Stomach (tissue), 9 donors: ENCODE results near the gene CALHM4. TPM values are rescaled to one million over a fixed set of nuclear protein-coding genes. Genes with fewer than 3 reads are reported as not detected.

Source experiments
- DNase-seq, 2 donors: peaks; one replicate each; pipeline versions ENCODE4 v3.0.0 to v3.0.0-alpha.2; 2013 to 2019
- H3K27ac ChIP-seq, 5 donors: fragments of 200-600 bp in 4 of 5; sonication (generic) in 4 of 5; one replicate each; pipeline ENCODE4 v1.5.1; 2013 to 2019; ENCODE audit warnings: mild to moderate bottlenecking in 1 of 5, moderate library complexity in 1 of 5
- H3K27me3 ChIP-seq, 3 donors: fragments of 200-600 bp; sonication (generic); one replicate each; pipeline ENCODE4 v1.5.1; 2017 to 2019; ENCODE audit warnings: mixed run types in 1 of 3
- H3K36me3 ChIP-seq, 4 donors: fragments of 200-600 bp; sonication (generic); 1 replicate in 3 of 4; 2 replicates in 1 of 4; pipeline ENCODE4 v1.5.1; 2016 to 2019
- H3K4me1 ChIP-seq, 4 donors: fragments of 200-600 bp; sonication (generic); one replicate each; pipeline ENCODE4 v1.5.1; 2016 to 2019
- H3K4me3 ChIP-seq, 4 donors: fragments of 200-600 bp; sonication (generic) in 3 of 4; one replicate each; pipeline ENCODE4 v1.5.1; 2016 to 2019; ENCODE audit warnings: mild to moderate bottlenecking in 1 of 4
- H3K9me3 ChIP-seq, 4 donors: fragments of 200-600 bp; sonication (generic); one replicate each; pipeline ENCODE4 v1.5.1; 2016 to 2019
- CTCF ChIP-seq, 7 experiments: fragments of 450-650 bp in 4 of 7; fragments of 200-600 bp in 3 of 7; sonication (generic) in 3 of 7; IDR thresholded peaks; one replicate each; pipeline ENCODE4 v1.5.1; 2016 to 2019; ENCODE audit warnings: antibody characterized with exemption in 7 of 7, control low read depth in 2 of 7, mild to moderate bottlenecking in 1 of 7
- EP300 ChIP-seq: sonication (generic); formaldehyde crosslinking; IDR thresholded peaks from one replicate; pipeline ENCODE4 v1.6.1; 2017; ENCODE audit warnings: antibody characterized with exemption
- POLR2A ChIP-seq, 4 donors: fragments of 450-650 bp; IDR thresholded peaks; one replicate each; pipeline ENCODE4 v1.6.1; 2016; ENCODE audit warnings: antibody characterized with exemption in 4 of 4, control low read depth in 2 of 4, mild to moderate bottlenecking in 1 of 4, moderate library complexity in 1 of 4
- POLR2AphosphoS5 ChIP-seq, 3 donors: sonication (generic); formaldehyde crosslinking; IDR thresholded peaks; one replicate each; pipeline ENCODE4 v1.6.1; 2016; ENCODE audit warnings: antibody characterized with exemption in 3 of 3
- WGBS, 5 donors: extraction: QIAGEN DNeasy Blood & Tissue Kit in 3 of 5; methylation state at CpG; one replicate each; pipeline versions ENCODE4 v1.1.5 to v1.1.7; 2013 to 2018; 5-methylcytosine and 5-hydroxymethylcytosine counted together
- intact Hi-C: fragments of 100-400 bp; cut with DNase I; formaldehyde crosslinking; loops from one replicate; pipeline ENCODE4 v1.15.1; 2023; ENCODE audit warnings: low total_unique reads
- polyA plus RNA-seq, 3 donors: library from polyadenylated mRNA; stranded (reverse); fragments of 200-250 nt; gene quantifications; one replicate each; pipeline ENCODE4 v1.2.3, GENCODE V29; 2013
- total RNA-seq, 5 donors: library from RNA; depleted of rRNA; stranded (reverse); fragments of >200 nt; gene quantifications; one replicate each; pipeline versions ENCODE4 v1.1.0 to v1.2.3, GENCODE V29; 2014 to 2016
- donor health status: healthy with polysubstance abuse.
- donor health status: Bipolar disorder and iron deficiency.
- donor health status: healthy.

Gene CALHM4
- total and polyA plus RNA-seq, 8 donors = not detected

- TF ChIP-seq POLR2A (IDR thresholded peaks at IDR 0.05) = no peak
- TF ChIP-seq CTCF (IDR thresholded peaks at IDR 0.05) = no peak
- no peak for TF ChIP-seq POLR2AphosphoS5 (IDR thresholded peaks at IDR 0.05)
- TF ChIP-seq EP300 = no peak
- Histone ChIP-seq H3K36me3 (no peaks in the 10 kb centered on the region), H3K4me1 (peaks cover 0 to 4% (median 0%) of the 10 kb centered on the region in 4 donors), H3K9me3 (no peaks in the 10 kb centered on the region), H3K4me3 (no peak overlapping the region), H3K27ac (no peak overlapping the region), H3K27me3 (peaks cover 0 to 3% (median 0%) of the 10 kb centered on the region in 3 donors)
- DNase-seq = no peak
- intact Hi-C loops = loop anchor here (10.0 kb wide), 1 partner anchor 269 kb away; no protein-coding TSS in a partner anchor
- 52 to 71% (median 53%) methylated on average over 9 of the region's 9 CpGs for WGBS, 5 donors
Measured at GRCh38 chr6:116533233-116533957, 20.2 kb upstream of the CALHM4 start.

DNA sequence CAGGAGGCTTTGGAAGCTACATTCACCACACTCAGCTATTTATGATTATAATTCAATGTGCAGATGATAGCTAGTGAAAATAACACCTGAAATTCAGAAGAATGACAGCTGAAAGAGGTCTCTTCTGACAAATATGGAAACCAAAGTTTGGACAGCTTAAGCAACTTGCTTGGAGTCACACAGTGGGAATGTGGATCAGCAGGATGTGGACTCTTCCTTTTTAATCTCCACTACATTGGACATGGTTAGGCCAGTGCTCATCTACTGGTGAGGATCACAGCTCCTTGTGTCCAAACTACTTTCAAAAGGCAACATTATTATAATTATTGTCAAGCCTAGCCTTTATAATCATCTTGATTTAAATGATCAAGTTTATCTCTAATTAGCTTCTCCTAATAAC lies 18.4 kb upstream of the CALHM4 start:
- no peak overlapping the region for H3K4me3 ChIP-seq
- no peak overlapping the region for H3K27ac ChIP-seq
- H3K4me1 ChIP-seq = peaks cover 0 to 4% (median 0%) of the 10 kb centered on the region in 4 donors
- DNase-seq = no peak
- H3K36me3 ChIP-seq = no peaks in the 10 kb centered on the region
- peaks cover 0 to 5% (median 0%) of the 10 kb centered on the region in 3 donors for H3K27me3 ChIP-seq
- no peaks in the 10 kb centered on the region for H3K9me3 ChIP-seq
- no peak for TF ChIP-seq EP300
- no peak for TF ChIP-seq POLR2A (IDR thresholded peaks at IDR 0.05)
- no peak for TF ChIP-seq POLR2AphosphoS5 (IDR thresholded peaks at IDR 0.05)
- TF ChIP-seq CTCF (IDR thresholded peaks at IDR 0.05) = no peak
- intact Hi-C loops = loop anchor here (10.0 kb wide), 1 partner anchor 270 kb away; no protein-coding TSS in a partner anchor

DNA sequence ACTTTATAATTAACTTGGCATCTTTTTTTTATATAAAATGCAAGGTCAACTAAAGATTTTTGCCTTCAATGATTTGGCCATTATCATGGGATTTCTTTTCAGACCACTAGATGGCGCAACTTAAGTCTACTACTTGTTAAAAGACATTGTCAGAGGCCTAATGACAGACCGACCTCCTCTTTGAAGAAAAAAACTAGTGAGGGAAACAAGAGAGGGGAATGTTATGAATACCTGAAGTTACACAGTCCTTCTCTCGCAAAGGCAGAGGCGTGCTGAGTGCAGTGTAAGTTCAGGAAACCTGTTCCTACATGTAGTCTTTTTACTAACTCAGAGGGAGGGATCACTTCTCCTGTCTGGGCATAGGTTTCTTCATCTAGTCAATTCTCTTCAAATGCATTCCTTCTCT lies 17.3 kb upstream of the CALHM4 start:
- TF ChIP-seq CTCF (IDR thresholded peaks at IDR 0.05) (peak in 5 of 7 experiments; percentile 25 to 75 (median 55)), EP300 (no peak)
- Histone ChIP-seq H3K27me3 (peaks cover 0 to 16% (median 0%) of the 10 kb centered on the region in 3 donors), H3K9me3 (no peaks in the 10 kb centered on the region), H3K4me3 (no peak overlapping the region), H3K27ac (no peak overlapping the region), H3K36me3 (no peaks in the 10 kb centered on the region), H3K4me1 (no peaks in the 10 kb centered on the region)
- 11 to 14% (median 11%) methylated on average over 4 of the region's 4 CpGs for WGBS, 5 donors
- DNase-seq = peak in 1 of 2 donors; percentile 73
- intact Hi-C loops = loop anchor here (10.0 kb wide), 1 partner anchor 271 kb away; no protein-coding TSS in a partner anchor

GRCh38 chr6:116542426-116542825 lies 11.1 kb upstream of the CALHM4 start:
- Histone ChIP-seq H3K27me3 (peaks cover 0 to 26% (median 0%) of the 10 kb centered on the region in 3 donors), H3K9me3 (no peaks in the 10 kb centered on the region), H3K36me3 (no peaks in the 10 kb centered on the region), H3K4me1 (no peaks in the 10 kb centered on the region), H3K4me3 (no peak overlapping the region), H3K27ac (no peak overlapping the region)
- intact Hi-C loops = no loop called here
- DNase-seq = no peak
- TF ChIP-seq CTCF (IDR thresholded peaks at IDR 0.05) = no peak
- no peak for TF ChIP-seq POLR2AphosphoS5 (IDR thresholded peaks at IDR 0.05)
- no peak for TF ChIP-seq EP300
- TF ChIP-seq POLR2A (IDR thresholded peaks at IDR 0.05) = no peak
